HG02759 (cell line): ENCODE results near the gene SOX6.

Experiments used
- ATAC-seq: cut with Tn5 transposase; IDR thresholded peaks from one replicate; pipeline ENCODE4 v1.9.1; 2021; ENCODE audit warnings: mild to moderate bottlenecking, moderate library complexity; ENCODE audit not compliant: unreplicated experiment

SOX6 gene

GRCh38 chr11:16322190-16322589 lies 34.2 kb downstream of the SOX6 start:
- no peak for ATAC-seq

- ATAC-seq = no peak
Observed at GRCh38 chr11:16321148-16321547, 35.2 kb downstream of the SOX6 start.

GRCh38 chr11:16318320-16318719 lies 38.0 kb downstream of the SOX6 start:
- no peak for ATAC-seq

GRCh38 chr11:16317712-16318111 lies 38.6 kb downstream of the SOX6 start:
- no peak for ATAC-seq

- no peak for ATAC-seq
Observed at GRCh38 chr11:16313846-16314245, 42.5 kb downstream of the SOX6 start.

GRCh38 chr11:16312233-16312765 lies 44.0 kb downstream of the SOX6 start:
- no peak for ATAC-seq

- no peak for ATAC-seq
Observed at GRCh38 chr11:16311831-16312230, 44.5 kb downstream of the SOX6 start.

GRCh38 chr11:16310943-16311342 lies 45.4 kb downstream of the SOX6 start:
- ATAC-seq = no peak

- no peak for ATAC-seq
Observed at GRCh38 chr11:16309226-16309625, 47.1 kb downstream of the SOX6 start.

- ATAC-seq = no peak
Observed at GRCh38 chr11:16301462-16301861, 54.9 kb downstream of the SOX6 start.

GRCh38 chr11:16299884-16300782 lies 56.2 kb downstream of the SOX6 start:
- no peak for ATAC-seq

GRCh38 chr11:16299390-16299789 lies 57.0 kb downstream of the SOX6 start:
- ATAC-seq = no peak

GRCh38 chr11:16297332-16297731 lies 59.0 kb downstream of the SOX6 start:
- no peak for ATAC-seq

GRCh38 chr11:16296273-16296672 lies 60.1 kb downstream of the SOX6 start:
- no peak for ATAC-seq

- ATAC-seq = no peak
Observed at GRCh38 chr11:16295592-16295991, 60.8 kb downstream of the SOX6 start.

- ATAC-seq = no peak
Observed at GRCh38 chr11:16293204-16293681, 63.1 kb downstream of the SOX6 start.

GRCh38 chr11:16292167-16292859 lies 64.0 kb downstream of the SOX6 start:
- ATAC-seq = no peak

GRCh38 chr11:16291729-16292128 lies 64.6 kb downstream of the SOX6 start:
- no peak for ATAC-seq

- ATAC-seq = no peak
Observed at GRCh38 chr11:16289541-16289940, 66.8 kb downstream of the SOX6 start.

GRCh38 chr11:16287630-16288280 lies 68.6 kb downstream of the SOX6 start:
- no peak for ATAC-seq

GRCh38 chr11:16286095-16286494 lies 70.3 kb downstream of the SOX6 start:
- no peak for ATAC-seq
